GM12892 (cell line): Measurements from ENCODE around the gene SORCS2.

Experiments used
- DNase-seq: peaks from one replicate; pipeline ENCODE4 v3.0.0; 2011; ENCODE audit not compliant: insufficient read length
- FAIRE-seq: peaks from 2 replicates; lab custom pipeline; 2011; peaks lifted over from hg19 to GRCh38; lab: Jason Lieb, UNC
- POLR2A ChIP-seq: IDR thresholded peaks from 2 replicates; pipeline ENCODE4 v1.6.1; 2011; ENCODE audit warnings: low read depth, low read length, control low read depth
- POLR2AphosphoS5 ChIP-seq: IDR thresholded peaks from 2 replicates; pipeline ENCODE4 v1.6.1; 2011; ENCODE audit warnings: low read depth, low read length, control low read depth
- TAF1 ChIP-seq: IDR thresholded peaks from 2 replicates; pipeline ENCODE4 v1.6.1; 2011; ENCODE audit warnings: low read depth, mild to moderate bottlenecking, control low read depth, low read length, borderline replicate concordance

SORCS2 gene

GRCh38 chr4:7236847-7237246, 44.5 kb downstream of the SORCS2 start:
- FAIRE-seq (no peak), DNase-seq (no peak)
- TF ChIP-seq POLR2AphosphoS5, result no peak
- TF ChIP-seq TAF1, result no peak
- TF ChIP-seq POLR2A, result no peak

DNA sequence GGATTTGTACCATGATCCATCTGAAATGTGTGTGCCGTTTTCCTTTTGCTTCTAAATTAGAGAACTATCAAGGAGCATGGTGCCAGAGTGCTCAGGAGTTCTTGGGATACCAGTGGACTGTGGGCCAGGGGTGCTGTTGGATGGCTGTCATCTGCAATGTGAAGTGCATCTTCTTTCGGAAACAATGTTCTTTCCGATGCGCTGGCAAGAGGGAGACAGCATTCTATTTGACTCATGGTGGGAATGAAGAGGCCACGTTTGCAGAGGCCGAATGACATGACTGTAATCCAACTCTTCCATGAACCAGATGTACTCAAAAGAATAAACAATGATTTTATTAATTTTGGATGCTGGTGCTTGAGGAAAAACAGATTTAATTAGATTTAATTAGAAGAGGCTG, 45.5 kb downstream of the SORCS2 start:
- no peak for TF ChIP-seq TAF1
- no peak for TF ChIP-seq POLR2AphosphoS5
- no peak for TF ChIP-seq POLR2A

DNA sequence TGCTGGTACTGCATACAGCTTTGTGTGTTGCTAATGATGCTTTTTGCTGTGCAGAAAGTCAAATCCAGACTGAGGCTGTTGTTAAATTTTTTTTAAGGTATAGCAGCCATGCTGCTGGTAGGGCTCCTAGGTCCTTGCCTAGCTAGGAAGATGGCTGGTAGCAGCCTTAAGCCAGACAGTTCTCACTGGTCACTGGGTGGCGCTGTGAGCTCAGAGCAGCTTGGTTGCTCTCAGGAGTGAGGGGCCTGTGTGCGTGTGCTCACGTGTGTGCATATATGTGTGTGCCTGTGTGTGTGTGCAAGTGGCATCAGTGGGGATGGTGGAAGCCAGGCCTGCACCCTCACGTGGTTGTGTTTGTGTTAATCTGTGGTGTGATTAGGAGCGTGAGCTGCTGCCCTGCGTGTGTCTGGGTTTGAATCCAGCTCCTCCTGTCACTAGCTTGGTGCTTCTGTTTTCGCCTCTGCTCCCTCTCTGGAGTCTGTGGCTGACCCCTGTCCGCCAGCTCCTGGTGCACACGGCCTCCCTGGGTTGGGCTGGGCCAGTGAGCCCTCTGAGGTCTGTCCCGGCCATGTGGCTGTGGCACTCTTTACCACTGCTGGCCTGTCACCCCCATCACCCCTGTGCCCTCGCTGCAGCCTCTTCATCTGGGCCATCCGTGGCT, 46.1 kb downstream of the SORCS2 start:
- DNase-seq, result no peak
- TF ChIP-seq TAF1 (no peak), POLR2AphosphoS5 (no peak)
- FAIRE-seq, result no peak

More for the DNA sequence above, 45.5 kb downstream of the SORCS2 start:
- FAIRE-seq (no peak), DNase-seq (no peak)

- FAIRE-seq (no peak), DNase-seq (no peak)
- TF ChIP-seq POLR2A (no peak), POLR2AphosphoS5 (no peak), TAF1 (no peak)
Observed at GRCh38 chr4:7239101-7239820, 46.9 kb downstream of the SORCS2 start.

GRCh38 chr4:7239844-7240243, 47.5 kb downstream of the SORCS2 start:
- no peak for DNase-seq
- TF ChIP-seq POLR2AphosphoS5, result no peak
- TF ChIP-seq POLR2A, result no peak
- no peak for TF ChIP-seq TAF1
- no peak for FAIRE-seq

- DNase-seq, result no peak
- FAIRE-seq, result no peak
- TF ChIP-seq POLR2A (no peak), POLR2AphosphoS5 (no peak), TAF1 (no peak)
Observed at GRCh38 chr4:7240306-7240705, 48.0 kb downstream of the SORCS2 start.

- FAIRE-seq (no peak), DNase-seq (no peak)
- TF ChIP-seq TAF1, result no peak
- no peak for TF ChIP-seq POLR2AphosphoS5
- TF ChIP-seq POLR2A, result no peak
Observed at GRCh38 chr4:7241597-7242125, 49.3 kb downstream of the SORCS2 start.

DNA sequence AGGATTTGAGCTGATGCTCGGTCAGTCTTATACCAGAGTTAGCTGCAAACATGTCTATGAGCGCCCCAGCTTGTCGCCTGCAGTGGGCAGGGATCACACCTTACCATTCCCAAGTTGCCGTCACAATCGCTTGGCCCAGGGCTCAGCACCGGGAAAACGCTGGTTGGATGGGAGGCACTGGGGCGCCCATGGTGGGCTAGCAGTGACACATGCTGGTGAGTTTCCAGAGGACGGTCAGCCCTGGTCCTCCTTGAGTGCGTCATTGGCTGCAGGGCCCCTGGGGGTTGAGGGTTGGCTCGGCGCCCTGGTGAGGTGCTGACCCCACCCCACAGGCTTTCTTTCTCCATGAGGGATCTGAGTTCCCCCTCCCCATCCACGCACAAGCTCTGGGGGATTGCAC, 50.4 kb downstream of the SORCS2 start:
- TF ChIP-seq POLR2A (no peak), TAF1 (no peak), POLR2AphosphoS5 (no peak)
- FAIRE-seq (no peak), DNase-seq (no peak)

DNA sequence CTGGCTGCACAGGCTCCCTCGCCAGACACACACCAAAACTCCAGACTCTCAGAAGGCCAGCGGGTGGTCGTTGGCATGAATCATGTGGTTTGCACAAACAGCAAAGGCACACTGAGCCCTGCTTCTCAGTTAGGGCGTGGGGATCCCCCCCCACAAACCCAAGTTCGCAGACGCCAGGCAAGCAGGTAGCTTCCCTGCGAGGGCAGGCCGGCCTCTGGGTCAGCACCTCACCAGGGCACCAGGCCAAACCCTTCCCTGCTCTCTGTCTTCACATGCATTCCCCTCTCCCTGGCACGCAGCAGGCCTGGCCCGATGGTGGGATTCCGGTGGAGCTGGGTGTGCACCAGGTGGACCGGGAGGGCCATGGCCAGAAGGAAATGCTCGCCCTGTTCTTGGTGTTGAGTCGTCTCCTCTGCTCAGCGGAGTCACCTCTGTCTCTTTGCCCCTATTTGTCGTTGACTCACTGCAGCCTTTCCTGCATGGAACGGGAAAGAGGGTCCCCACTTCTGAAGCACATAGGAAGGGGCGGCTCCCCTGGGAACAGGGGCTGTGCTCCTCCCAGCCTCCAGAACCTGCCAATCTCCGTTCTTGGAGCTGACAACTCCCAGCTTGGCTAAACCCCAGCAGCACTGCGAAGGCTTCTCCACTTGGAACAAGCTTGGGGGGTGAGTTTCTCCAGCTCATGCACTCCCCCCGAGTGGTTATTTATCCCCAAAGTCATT, 51.4 kb downstream of the SORCS2 start:
- DNase-seq (no peak), FAIRE-seq (no peak)

DNA sequence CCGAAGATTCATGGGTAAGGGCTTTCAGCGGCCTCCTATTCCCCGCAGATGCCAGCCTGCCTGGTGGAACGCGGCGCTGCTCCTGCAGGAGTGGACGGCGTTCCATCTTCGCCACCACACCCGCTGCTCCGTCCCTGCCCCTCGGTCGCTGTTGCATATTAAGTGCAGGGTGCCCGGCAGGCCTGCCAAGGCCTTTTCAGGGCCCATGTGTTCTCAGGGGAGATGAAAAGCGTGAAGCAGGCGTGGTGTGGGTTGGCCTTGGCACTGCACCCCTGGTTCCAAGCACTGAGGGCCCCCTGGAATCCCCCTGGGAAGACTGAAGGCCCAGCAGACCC, 52.0 kb downstream of the SORCS2 start:
- no peak for TF ChIP-seq TAF1
- TF ChIP-seq POLR2A, result no peak
- no peak for TF ChIP-seq POLR2AphosphoS5
- no peak for DNase-seq
- no peak for FAIRE-seq

More for the DNA sequence above, 51.4 kb downstream of the SORCS2 start:
- no peak for TF ChIP-seq TAF1
- TF ChIP-seq POLR2A, result no peak
- TF ChIP-seq POLR2AphosphoS5, result no peak

DNA sequence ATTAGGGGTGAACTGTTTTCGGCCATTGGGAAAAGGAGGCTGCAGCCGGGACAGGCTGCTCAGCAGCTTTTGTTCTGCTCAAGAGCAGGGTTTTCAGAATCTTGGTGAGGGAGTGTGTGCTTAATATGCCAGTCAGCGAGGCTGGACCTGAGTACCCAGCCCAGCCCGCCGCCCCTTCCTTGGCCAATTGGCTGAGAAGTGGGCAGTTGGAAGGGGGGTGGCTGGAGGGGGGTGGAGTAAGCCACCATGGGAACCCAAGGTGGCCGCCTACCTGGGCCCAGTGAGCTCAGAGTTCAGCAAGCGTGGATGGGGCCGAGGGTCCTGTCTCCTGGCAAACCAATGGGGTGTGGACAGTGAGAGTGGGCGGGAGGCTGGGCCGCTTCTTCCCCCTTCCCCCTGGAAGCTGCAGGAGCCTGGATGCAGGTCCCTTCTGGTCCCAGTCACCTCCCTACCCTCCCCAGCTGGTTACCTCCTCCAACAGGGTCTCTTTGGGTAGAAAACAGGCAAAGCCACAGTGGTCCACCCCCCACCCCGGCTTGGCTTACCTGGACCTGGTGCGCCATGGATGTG, 52.5 kb downstream of the SORCS2 start:
- FAIRE-seq (no peak), DNase-seq (no peak)
- TF ChIP-seq TAF1 (no peak), POLR2A (no peak), POLR2AphosphoS5 (no peak)

DNA sequence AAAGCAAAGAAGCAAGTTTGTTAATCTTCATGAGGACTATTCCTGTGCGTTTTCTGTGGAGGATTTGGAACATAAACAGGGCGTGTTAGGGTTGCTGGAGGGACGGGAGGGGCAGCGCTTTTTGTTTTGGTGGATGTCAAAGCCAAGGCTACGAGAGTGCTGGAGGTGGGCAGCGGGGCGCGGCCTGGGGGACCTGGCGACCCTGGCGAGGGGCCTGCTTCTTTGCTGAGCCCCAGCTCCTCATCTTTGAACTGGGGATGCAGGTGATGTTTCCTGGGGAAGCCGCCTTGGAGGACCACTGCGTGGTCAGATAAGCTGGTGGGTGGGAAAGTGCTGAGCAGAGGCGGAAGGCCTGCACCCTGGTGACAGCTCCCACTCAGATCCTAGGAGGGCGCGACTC, 55.2 kb downstream of the SORCS2 start:
- no peak for TF ChIP-seq POLR2AphosphoS5
- no peak for TF ChIP-seq TAF1
- TF ChIP-seq POLR2A, result no peak
- FAIRE-seq, result no peak
- DNase-seq, result no peak
